Measurements from ENCODE around the gene WDR7. TPM values are rescaled to one million over a fixed set of nuclear protein-coding genes. Genes with fewer than 3 reads are reported as not detected.

The WDR7 gene
- total and polyA plus RNA-seq, 9 of the 15 experiments (the other 6 are each of a cell fraction or from before 2014, with no cell fraction given): 1.4 to 9.4 (median 5.3) TPM

- TF ChIP-seq PBX2 (CRISPR knock-in tag; IDR thresholded peaks at IDR 0.05; ENCODE audit: low read depth) (no peak), PBX2 (tag; conservative IDR thresholded peaks at IDR 0.05; ENCODE audit: low read depth) (0 out of 2 replicates have a peak, but pooled peaks have one; percentile 11), GATAD2A (IDR thresholded peaks at IDR 0.05) (no peak), TCF3 (CRISPR knock-in tag; IDR thresholded peaks at IDR 0.05) (no peak), ZNF311 (CRISPR knock-in tag; IDR thresholded peaks at IDR 0.05) (no peak), ATF1 (CRISPR knock-in tag; IDR thresholded peaks at IDR 0.05) (no peak), ATF1 (tag; IDR thresholded peaks at IDR 0.05) (no peak), RAD21 (CRISPR knock-in tag; conservative IDR thresholded peaks at IDR 0.05 in 1 of 2, IDR thresholded peaks at IDR 0.05 in 1 of 2) (peak in 1 of 2 experiments; percentile 44; a peak in 2 of 4 replicates), CREB5 (CRISPR knock-in tag; IDR thresholded peaks at IDR 0.05) (no peak), PTBP1 (IDR thresholded peaks at IDR 0.05; ENCODE audit: low read depth, low read length) (no peak), DEAF1 (CRISPR knock-in tag; IDR thresholded peaks at IDR 0.05) (no peak), TAF9B (IDR thresholded peaks at IDR 0.05; ENCODE audit: partially characterized antibody) (no peak), TCF15 (CRISPR knock-in tag; IDR thresholded peaks at IDR 0.05) (no peak), CHD1 (IDR thresholded peaks at IDR 0.05; ENCODE audit: low read length) (no peak), JUN (IDR thresholded peaks at IDR 0.05; ENCODE audit: borderline replicate concordance, low read depth, low read length) (peak; percentile 34; the same call in 1 of the 2 replicates), JUN (CRISPR knock-in tag; IDR thresholded peaks at IDR 0.05; ENCODE audit: borderline replicate concordance) (no peak), THAP7 (CRISPR knock-in tag; IDR thresholded peaks at IDR 0.05) (no peak), ZNF696 (CRISPR knock-in tag; conservative IDR thresholded peaks at IDR 0.05) (no peak), FOS (IDR thresholded peaks at IDR 0.05; ENCODE audit: extremely low read depth, insufficient read length) (peak; percentile 6)
Observed at GRCh38 chr18:56709463-56709862, 58.3 kb downstream of the WDR7 start (continued).

All from K562 (cell line).